IPS-18c (cell line): ENCODE results near the gene CR2.
"Not testable (repeated sequence)": the region's sequence is repeated elsewhere in the genome, so short reads cannot be mapped to it uniquely, and the experiment has no call there.

Experiments used
- H3K4me3 ChIP-seq: 2 replicates; pipeline ENCODE4 v1.7.0; 2013; ENCODE audit warnings: low read depth, mild to moderate bottlenecking, low read length, moderate library complexity; ENCODE audit not compliant: insufficient read depth
- H3K9me3 ChIP-seq: one replicate; pipeline ENCODE4 v1.6.1; 2013; ENCODE audit warnings: mild to moderate bottlenecking, low read length, moderate library complexity; ENCODE audit not compliant: control insufficient read depth, insufficient read depth

The CR2 gene

GRCh38 chr1:207495281-207495680 is 41.2 kb downstream of the CR2 start:
- peak overlapping the region; percentile 64; the same call in 1 of the 2 replicates for H3K4me3 ChIP-seq
- H3K9me3 ChIP-seq, result not testable (repeated sequence)

- Histone ChIP-seq H3K9me3 (peaks cover 2% of the 10 kb centered on the region), H3K4me3 (peak within 1 kb of the TSS; percentile 64)
These were observed 42.0 kb downstream of the CR2 start, which contains the start of gene CR1 for GRCh38 chr1:207495801-207496792. CR1 (plus strand) TSS chr1:207496157; CDS start chr1:207496268, 111 bp downstream.

- Histone ChIP-seq H3K9me3 (peaks cover 2% of the 10 kb centered on the region), H3K4me3 (no peak overlapping the region)
These were observed 43.8 kb downstream of the CR2 start for GRCh38 chr1:207497941-207498340.

GRCh38 chr1:207499573-207499972 is 45.4 kb downstream of the CR2 start:
- no peak overlapping the region for H3K4me3 ChIP-seq
- H3K9me3 ChIP-seq, result peaks cover 2% of the 10 kb centered on the region

GRCh38 chr1:207500306-207500705 is 46.2 kb downstream of the CR2 start:
- no peak overlapping the region for H3K4me3 ChIP-seq
- peaks cover 2% of the 10 kb centered on the region for H3K9me3 ChIP-seq

GRCh38 chr1:207501071-207501470 is 46.9 kb downstream of the CR2 start:
- no peak overlapping the region for H3K4me3 ChIP-seq
- peaks cover 2% of the 10 kb centered on the region for H3K9me3 ChIP-seq

- Histone ChIP-seq H3K9me3 (no peaks in the 10 kb centered on the region), H3K4me3 (no peak overlapping the region)
These were observed 48.6 kb downstream of the CR2 start for GRCh38 chr1:207502726-207503125.

GRCh38 chr1:207503950-207504349 is 49.8 kb downstream of the CR2 start:
- Histone ChIP-seq H3K4me3 (no peak overlapping the region), H3K9me3 (no peaks in the 10 kb centered on the region)

- no peak overlapping the region for H3K4me3 ChIP-seq
- no peaks in the 10 kb centered on the region for H3K9me3 ChIP-seq
These were observed 50.3 kb downstream of the CR2 start for GRCh38 chr1:207504438-207504837.

- H3K4me3 ChIP-seq, result no peak overlapping the region
- no peaks in the 10 kb centered on the region for H3K9me3 ChIP-seq
These were observed 56.3 kb downstream of the CR2 start for GRCh38 chr1:207510444-207510843.

GRCh38 chr1:207514890-207515289 is 60.8 kb downstream of the CR2 start:
- H3K9me3 ChIP-seq, result no peaks in the 10 kb centered on the region
- H3K4me3 ChIP-seq, result no peak overlapping the region

- H3K4me3 ChIP-seq, result no peak overlapping the region
These were observed 62.6 kb downstream of the CR2 start for GRCh38 chr1:207516729-207517128.

GRCh38 chr1:207518608-207519236 is 64.6 kb downstream of the CR2 start:
- Histone ChIP-seq H3K9me3 (no peaks in the 10 kb centered on the region), H3K4me3 (no peak overlapping the region)

More at GRCh38 chr1:207516729-207517128, 62.6 kb downstream of the CR2 start:
- H3K9me3 ChIP-seq, result no peaks in the 10 kb centered on the region

- Histone ChIP-seq H3K4me3 (no peak overlapping the region), H3K9me3 (no peaks in the 10 kb centered on the region)
These were observed 65.6 kb downstream of the CR2 start for GRCh38 chr1:207519505-207520399.

- not testable (repeated sequence) for H3K9me3 ChIP-seq, H3K4me3 ChIP-seq
These were observed 66.5 kb downstream of the CR2 start for GRCh38 chr1:207520400-207521345.

- not testable (repeated sequence) for H3K4me3 ChIP-seq, H3K9me3 ChIP-seq
These were observed 71.1 kb downstream of the CR2 start for GRCh38 chr1:207525239-207525638.
